ENCODE data around the gene EEF1AKMT3. TPM values are rescaled to one million over a fixed set of nuclear protein-coding genes. Genes with fewer than 3 reads are reported as not detected.

EEF1AKMT3 gene
- 9.3 TPM for polyA plus RNA-seq (2013)

DNA sequence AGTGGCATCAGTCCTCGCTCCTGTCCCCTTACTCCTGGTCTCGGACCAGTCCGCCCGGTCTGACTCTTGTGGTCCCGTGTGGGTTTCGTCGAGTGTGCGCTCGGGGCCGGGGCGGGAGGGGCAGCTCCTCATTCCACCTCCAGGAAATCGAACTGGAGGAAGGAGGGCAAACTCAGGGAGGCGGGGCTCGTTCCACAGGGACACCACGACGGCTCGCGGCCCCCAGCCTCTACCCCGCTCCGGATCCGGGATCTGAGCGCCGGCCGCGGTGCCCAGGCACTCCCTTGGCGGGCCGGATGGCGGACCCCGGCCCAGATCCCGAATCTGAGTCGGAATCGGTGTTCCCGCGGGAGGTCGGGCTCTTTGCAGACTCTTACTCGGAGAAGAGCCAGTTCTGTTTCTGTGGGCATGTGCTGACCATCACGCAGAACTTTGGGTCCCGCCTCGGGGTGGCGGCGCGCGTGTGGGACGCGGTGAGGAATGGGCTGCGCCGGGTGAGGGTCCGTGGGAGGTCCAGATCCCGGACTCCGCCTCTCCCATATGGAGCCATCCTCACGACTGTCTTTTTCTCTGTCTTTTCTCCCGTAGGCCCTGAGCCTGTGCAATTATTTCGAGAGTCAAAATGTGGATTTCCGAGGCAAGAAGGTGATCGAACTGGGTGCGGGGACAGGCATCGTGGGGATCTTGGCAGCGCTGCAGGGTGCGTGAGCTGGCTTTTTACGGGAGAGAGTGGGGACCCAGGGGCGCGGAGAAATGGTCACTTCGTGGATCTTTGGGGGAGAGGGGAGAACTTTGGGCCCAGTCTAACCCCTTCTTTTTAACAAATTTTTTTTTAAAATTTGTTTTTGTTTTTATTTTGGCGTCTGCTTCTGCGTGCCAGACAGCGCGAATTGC is at the start of gene EEF1AKMT3:
Gene EEF1AKMT3 (plus strand): TSS at position 186 of the 894 bp plus-strand sequence. CDS start 111 bp downstream, at position 297.
- Histone ChIP-seq H3K9me3 (ENCODE audit: control extremely low read depth in 1 of 5, control insufficient read depth in 4 of 5, insufficient read depth in 2 of 5, low read depth in 1 of 5, low read length in 4 of 5) (no peaks in the 10 kb centered on the region), H3K27ac (ENCODE audit: insufficient read depth in 1 of 2, low read depth in 1 of 2, low read length in 2 of 2, poor library complexity in 1 of 2, severe bottlenecking in 2 of 2) (peak within 1 kb of the TSS; percentile 64 to 88), H3K36me3 (ENCODE audit: control insufficient read depth in 4 of 4, insufficient read depth in 4 of 4, low read length in 3 of 4) (peaks cover 5 to 25% (median 13%) of the 10 kb centered on the region in 4 experiments), H3K27me3 (replicated peaks in 2 of 5; ENCODE audit: control insufficient read depth in 4 of 5, insufficient read depth in 5 of 5, low read length in 4 of 5) (peaks cover 0 to 2% (median 0%) of the 10 kb centered on the region in 5 experiments), H3K4me1 (ENCODE audit: control extremely low read depth in 1 of 4, control insufficient read depth in 4 of 4, insufficient read depth in 4 of 4, low read length in 3 of 4) (peaks cover 2 to 23% (median 18%) of the 10 kb centered on the region in 4 experiments), H3K4me3 (ENCODE audit: control insufficient read depth in 1 of 7, extremely low read depth in 1 of 7, insufficient read depth in 4 of 7, low read depth in 2 of 7, low read length in 6 of 7) (peak within 1 kb of the TSS; percentile 86 to 96 (median 93))
- DNase-seq, result peak in 1 of 3 donors; percentile 41
- CTCF ChIA-PET, result interaction anchor here (0.6 to 10.4 kb wide), 4 partner anchors 8 to 60 kb away, joined by 3 to 74 read pairs (median 6); partner anchors contain the start of gene TSFM
- 0% methylated on average over 56 of the region's 67 CpGs for WGBS (ENCODE audit: insufficient coverage)
- POLR2A ChIA-PET, result interaction anchor here (0.8 to 1.5 kb wide), 4 partner anchors 10 to 21 kb away, joined by 3 to 8 read pairs (median 4); partner anchors contain the start of genes CDK4, MARCHF9 and TSFM

- H3K4me3 ChIP-seq (ENCODE audit: control insufficient read depth in 1 of 7, extremely low read depth in 1 of 7, insufficient read depth in 4 of 7, low read depth in 2 of 7, low read length in 6 of 7), result no peak overlapping the region
- 80% methylated on average over 6 of the region's 11 CpGs for WGBS (ENCODE audit: insufficient coverage)
- ChIA-PET CTCF (interaction anchor here (0.9 to 1.3 kb wide), 5 partner anchors 10 to 142 kb away, joined by 3 to 4 read pairs (median 4); no protein-coding TSS in a partner anchor), POLR2A (interaction anchor here (0.8 kb wide), 1 partner anchor 10 kb away, joined by 3 read pairs; no protein-coding TSS in a partner anchor)
- H3K9me3 ChIP-seq (ENCODE audit: control extremely low read depth in 1 of 5, control insufficient read depth in 4 of 5, insufficient read depth in 2 of 5, low read depth in 1 of 5, low read length in 4 of 5), result no peaks in the 10 kb centered on the region
- no peak overlapping the region for H3K27ac ChIP-seq (ENCODE audit: insufficient read depth in 1 of 2, low read depth in 1 of 2, low read length in 2 of 2, poor library complexity in 1 of 2, severe bottlenecking in 2 of 2)
- H3K27me3 ChIP-seq (replicated peaks in 2 of 5; ENCODE audit: control insufficient read depth in 4 of 5, insufficient read depth in 5 of 5, low read length in 4 of 5), result no peaks in the 10 kb centered on the region
- H3K36me3 ChIP-seq (ENCODE audit: control insufficient read depth in 4 of 4, insufficient read depth in 4 of 4, low read length in 3 of 4), result peaks cover 15 to 85% (median 54%) of the 10 kb centered on the region in 4 experiments
- peaks cover 0 to 2% (median 0%) of the 10 kb centered on the region in 4 experiments for H3K4me1 ChIP-seq (ENCODE audit: control extremely low read depth in 1 of 4, control insufficient read depth in 4 of 4, insufficient read depth in 4 of 4, low read length in 3 of 4)
- DNase-seq, result no peak
These were observed 49.4 kb upstream of the EEF1AKMT3 start for GRCh38 chr12:57722716-57723629.

DNA sequence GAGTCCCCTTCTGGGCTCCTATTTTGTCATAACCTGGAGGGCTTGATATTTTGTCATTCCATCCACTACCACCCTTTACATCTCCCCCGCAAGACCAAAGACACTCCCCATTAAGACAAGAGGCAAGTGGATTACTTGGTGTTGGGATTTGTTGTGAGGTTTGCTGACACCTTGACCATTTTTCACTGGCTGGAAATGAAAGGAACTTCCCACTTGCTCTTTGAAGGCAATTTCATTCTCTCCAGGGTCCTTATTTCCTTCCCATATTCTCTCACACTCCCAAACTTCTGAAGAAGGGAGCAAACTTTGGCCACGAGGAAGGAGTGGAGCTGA is 48.8 kb upstream of the EEF1AKMT3 start:
- no peak overlapping the region for H3K27ac ChIP-seq (ENCODE audit: insufficient read depth in 1 of 2, low read depth in 1 of 2, low read length in 2 of 2, poor library complexity in 1 of 2, severe bottlenecking in 2 of 2)
- H3K27me3 ChIP-seq (replicated peaks in 2 of 5; ENCODE audit: control insufficient read depth in 4 of 5, insufficient read depth in 5 of 5, low read length in 4 of 5), result no peaks in the 10 kb centered on the region
- ChIA-PET POLR2A (no interaction called here), CTCF (interaction anchor here (1.0 to 1.3 kb wide), 6 partner anchors 9 to 142 kb away, joined by 3 to 4 read pairs (median 4); no protein-coding TSS in a partner anchor)
- no CpG with 5 or more reads among the region's 2 CpGs for WGBS (ENCODE audit: insufficient coverage)
- H3K4me1 ChIP-seq (ENCODE audit: control extremely low read depth in 1 of 4, control insufficient read depth in 4 of 4, insufficient read depth in 4 of 4, low read length in 3 of 4), result peaks cover 0 to 2% (median 0%) of the 10 kb centered on the region in 4 experiments
- no peaks in the 10 kb centered on the region for H3K9me3 ChIP-seq (ENCODE audit: control extremely low read depth in 1 of 5, control insufficient read depth in 4 of 5, insufficient read depth in 2 of 5, low read depth in 1 of 5, low read length in 4 of 5)
- no peak overlapping the region for H3K4me3 ChIP-seq (ENCODE audit: control insufficient read depth in 1 of 7, extremely low read depth in 1 of 7, insufficient read depth in 4 of 7, low read depth in 2 of 7, low read length in 6 of 7)
- DNase-seq, result no peak
- H3K36me3 ChIP-seq (ENCODE audit: control insufficient read depth in 4 of 4, insufficient read depth in 4 of 4, low read length in 3 of 4), result peaks cover 12 to 85% (median 51%) of the 10 kb centered on the region in 4 experiments

DNA sequence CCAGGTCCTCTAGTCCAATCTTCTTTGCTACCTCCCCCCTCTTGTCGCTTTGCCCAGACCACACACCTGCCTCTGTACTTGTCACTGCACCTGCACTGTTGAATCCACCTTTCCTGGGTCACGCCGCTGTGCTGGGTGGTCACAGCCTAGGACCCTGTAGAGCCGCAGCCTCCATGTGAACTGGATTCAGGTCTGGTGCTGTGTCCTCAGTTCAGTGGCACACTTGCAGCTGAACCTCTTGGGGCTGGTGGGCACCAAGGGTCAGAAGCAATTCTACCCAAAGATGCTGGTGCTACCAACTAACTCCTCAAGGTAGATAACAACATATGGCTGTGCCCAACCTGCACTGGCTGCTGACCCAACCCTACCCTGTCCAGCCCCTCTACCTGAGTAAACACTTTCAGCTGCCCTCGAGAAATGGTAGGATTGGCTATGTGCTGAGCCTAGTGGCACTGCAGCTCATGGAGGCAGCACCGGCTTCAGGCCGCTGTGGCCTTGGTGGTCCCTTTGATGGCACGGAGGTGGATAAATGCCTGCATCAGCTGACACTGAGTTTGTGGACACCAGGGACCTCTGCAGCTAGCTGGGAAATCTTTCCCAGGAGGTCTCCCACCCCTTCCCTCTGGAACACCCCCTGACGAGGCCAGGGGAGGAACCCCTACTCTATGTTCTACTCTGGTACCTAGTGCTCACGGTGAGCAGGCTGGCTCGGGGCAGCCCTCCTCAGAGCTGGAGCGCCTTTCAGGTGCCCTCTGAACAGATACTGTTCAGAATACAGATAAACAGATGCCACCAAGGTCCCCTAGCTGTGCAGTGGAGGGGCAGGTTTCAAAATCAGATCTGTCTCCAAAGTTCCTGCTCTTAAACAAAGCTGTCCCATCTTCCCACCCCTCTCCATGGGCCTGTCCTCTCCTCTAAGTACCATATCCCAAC is 48.1 kb upstream of the EEF1AKMT3 start:
- no peak for DNase-seq
- ChIA-PET CTCF (interaction anchor here (0.8 to 1.3 kb wide), 5 partner anchors 9 to 31 kb away, joined by 3 to 4 read pairs (median 3); no protein-coding TSS in a partner anchor), POLR2A (no interaction called here)
- H3K4me1 ChIP-seq (ENCODE audit: control extremely low read depth in 1 of 4, control insufficient read depth in 4 of 4, insufficient read depth in 4 of 4, low read length in 3 of 4), result peaks cover 0 to 2% (median 0%) of the 10 kb centered on the region in 4 experiments
- H3K27ac ChIP-seq (ENCODE audit: insufficient read depth in 1 of 2, low read depth in 1 of 2, low read length in 2 of 2, poor library complexity in 1 of 2, severe bottlenecking in 2 of 2), result no peak overlapping the region
- no peak overlapping the region for H3K4me3 ChIP-seq (ENCODE audit: control insufficient read depth in 1 of 7, extremely low read depth in 1 of 7, insufficient read depth in 4 of 7, low read depth in 2 of 7, low read length in 6 of 7)
- peaks cover 9 to 82% (median 48%) of the 10 kb centered on the region in 4 experiments for H3K36me3 ChIP-seq (ENCODE audit: control insufficient read depth in 4 of 4, insufficient read depth in 4 of 4, low read length in 3 of 4)
- 97% methylated on average over 12 of the region's 12 CpGs for WGBS (ENCODE audit: insufficient coverage)
- no peaks in the 10 kb centered on the region for H3K27me3 ChIP-seq (replicated peaks in 2 of 5; ENCODE audit: control insufficient read depth in 4 of 5, insufficient read depth in 5 of 5, low read length in 4 of 5)
- no peaks in the 10 kb centered on the region for H3K9me3 ChIP-seq (ENCODE audit: control extremely low read depth in 1 of 5, control insufficient read depth in 4 of 5, insufficient read depth in 2 of 5, low read depth in 1 of 5, low read length in 4 of 5)

DNA sequence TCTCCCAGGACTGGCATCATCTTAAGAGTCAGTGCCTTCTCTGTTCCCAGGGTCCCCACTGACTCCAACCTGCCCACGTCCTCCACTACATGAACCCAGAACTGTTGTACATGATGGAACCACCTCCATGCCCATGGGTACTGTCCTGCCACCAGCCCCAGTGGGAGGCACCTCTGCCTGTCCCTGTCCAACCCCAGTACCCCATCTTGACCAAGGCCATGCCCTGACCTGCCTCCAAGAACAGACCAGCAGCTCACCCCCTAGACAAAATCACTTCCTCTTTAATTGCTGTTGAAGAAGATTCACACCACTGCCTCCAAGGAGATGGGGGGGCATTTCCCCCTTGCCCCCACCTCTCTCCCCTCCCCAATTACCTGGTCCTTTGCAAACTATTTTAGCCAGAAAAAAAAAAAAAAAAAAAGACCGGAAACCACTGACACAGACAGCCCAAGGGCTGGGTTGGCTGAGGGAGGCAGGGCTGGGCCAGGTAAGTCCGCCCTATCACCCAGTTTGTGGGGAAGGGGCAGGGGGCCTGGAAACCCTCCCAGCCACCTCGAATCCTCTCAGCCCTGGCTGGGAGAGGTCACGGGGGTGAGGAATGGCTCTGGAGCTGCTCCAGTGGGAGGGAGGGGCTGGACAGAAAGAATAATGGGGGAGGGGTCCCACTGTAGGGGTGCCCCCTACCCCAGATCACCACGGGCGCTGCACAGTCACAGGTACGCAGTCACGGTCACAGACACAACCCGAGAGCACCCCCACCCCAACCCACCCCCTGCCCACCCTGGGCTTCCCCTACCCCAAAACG is 47.3 kb upstream of the EEF1AKMT3 start:
- Histone ChIP-seq H3K4me3 (ENCODE audit: control insufficient read depth in 1 of 7, extremely low read depth in 1 of 7, insufficient read depth in 4 of 7, low read depth in 2 of 7, low read length in 6 of 7) (no peak overlapping the region), H3K4me1 (ENCODE audit: control extremely low read depth in 1 of 4, control insufficient read depth in 4 of 4, insufficient read depth in 4 of 4, low read length in 3 of 4) (peaks cover 0 to 2% (median 0%) of the 10 kb centered on the region in 4 experiments), H3K27ac (ENCODE audit: insufficient read depth in 1 of 2, low read depth in 1 of 2, low read length in 2 of 2, poor library complexity in 1 of 2, severe bottlenecking in 2 of 2) (no peak overlapping the region), H3K27me3 (replicated peaks in 2 of 5; ENCODE audit: control insufficient read depth in 4 of 5, insufficient read depth in 5 of 5, low read length in 4 of 5) (no peaks in the 10 kb centered on the region), H3K36me3 (ENCODE audit: control insufficient read depth in 4 of 4, insufficient read depth in 4 of 4, low read length in 3 of 4) (peaks cover 10 to 82% (median 48%) of the 10 kb centered on the region in 4 experiments), H3K9me3 (ENCODE audit: control extremely low read depth in 1 of 5, control insufficient read depth in 4 of 5, insufficient read depth in 2 of 5, low read depth in 1 of 5, low read length in 4 of 5) (no peaks in the 10 kb centered on the region)
- POLR2A ChIA-PET, result no interaction called here
- DNase-seq, result no peak
- CTCF ChIA-PET, result interaction anchor here (0.8 to 2.7 kb wide), 7 partner anchors 8 to 32 kb away, joined by 3 to 11 read pairs (median 3); partner anchors contain the start of gene AGAP2
- WGBS (ENCODE audit: insufficient coverage), result 100% methylated on average over 2 of the region's 11 CpGs

All from common myeloid progenitor, CD34-positive (primary cell).